CD1c-positive myeloid dendritic cell (primary cell): ENCODE results near the gene TRIM8.
A peak's percentile ranks its signal among the peaks of the same experiment; 100 is the strongest.
"Not testable (repeated sequence)": the region's sequence is repeated elsewhere in the genome, so short reads cannot be mapped to it uniquely, and the experiment has no call there.

ENCODE experiments used
- DNase-seq: peaks from one replicate; pipeline ENCODE4 v3.0.0-alpha.2; 2016; ENCODE audit errors: extremely low spot score

The TRIM8 gene

GRCh38 chr10:102695401-102695800 is 51.1 kb downstream of the TRIM8 start:
- DNase-seq = not testable (repeated sequence)

DNA sequence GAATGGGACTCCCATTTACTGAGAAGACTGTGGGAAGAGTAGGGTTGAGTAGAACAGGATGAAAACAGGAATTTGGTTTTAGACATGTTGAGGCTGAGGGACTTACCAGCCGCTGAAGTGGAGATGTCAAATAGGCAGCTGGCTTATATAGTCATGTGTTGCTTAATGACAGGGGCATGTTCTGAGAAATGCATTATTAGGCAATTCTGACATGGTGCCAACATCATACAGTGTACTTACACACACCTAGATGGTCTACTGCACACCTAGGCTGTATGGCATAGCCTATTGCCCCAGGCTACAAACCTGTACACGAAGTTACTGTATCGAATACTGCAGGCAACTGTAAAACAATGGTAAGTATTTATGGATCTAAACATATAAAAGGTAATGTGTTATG is 52.5 kb downstream of the TRIM8 start:
- no peak for DNase-seq

- DNase-seq = no peak
These were observed 54.6 kb downstream of the TRIM8 start for GRCh38 chr10:102698894-102699293.

- peak; percentile 53 for DNase-seq
These were observed 57.0 kb downstream of the TRIM8 start for GRCh38 chr10:102701272-102701671.

DNA sequence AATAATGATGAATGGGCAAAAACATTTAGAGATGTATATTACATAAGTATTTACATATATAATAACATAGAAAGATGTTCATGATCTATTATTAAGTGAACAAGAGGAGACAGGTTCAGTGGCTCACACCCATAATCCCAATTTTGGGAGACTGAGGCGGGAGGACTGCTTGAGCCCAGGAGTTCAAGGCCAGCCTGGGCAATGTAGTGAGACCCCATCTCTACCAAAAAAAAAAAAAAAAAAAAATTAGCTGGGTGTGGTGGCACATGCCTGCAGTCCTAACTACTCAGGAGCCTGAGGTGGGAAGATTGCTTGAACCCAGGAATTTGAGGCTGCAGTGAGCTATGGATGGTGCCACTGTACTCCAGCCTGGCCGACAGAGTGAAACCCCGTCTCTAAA is 57.5 kb downstream of the TRIM8 start:
- DNase-seq = no peak

- no peak for DNase-seq
These were observed 58.5 kb downstream of the TRIM8 start for GRCh38 chr10:102702742-102703141.

DNA sequence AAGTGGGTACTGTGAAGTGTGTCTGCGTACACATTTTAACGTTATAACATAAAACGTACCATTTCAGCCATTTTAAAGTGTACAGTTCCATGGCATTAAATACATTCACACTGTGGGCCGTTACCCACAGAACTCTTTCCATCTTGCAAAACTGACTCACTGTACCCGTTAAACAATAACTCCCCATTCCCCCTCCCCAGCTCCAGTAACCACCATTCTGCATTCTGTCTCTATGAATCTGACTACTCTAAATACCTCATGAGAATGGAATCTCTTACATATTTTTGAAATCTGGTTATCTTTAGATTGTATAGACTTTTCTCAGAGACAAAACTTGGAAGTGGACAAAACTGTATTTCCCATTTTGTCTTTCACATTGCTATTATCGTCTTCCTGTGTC is 60.6 kb downstream of the TRIM8 start:
- no peak for DNase-seq

GRCh38 chr10:102705531-102705930 is 61.3 kb downstream of the TRIM8 start:
- peak; percentile 18 for DNase-seq
